Measurements from ENCODE around the gene RASD1. TPM values are rescaled to one million over a fixed set of nuclear protein-coding genes. Genes with fewer than 3 reads are reported as not detected.

RASD1 gene
- total RNA-seq, 1 donor from 2014 or later = 5.6 TPM

- DNase-seq (ENCODE audit: low spot score, unreplicated experiment) = no peak
- TF ChIP-seq CTCF (IDR thresholded peaks at IDR 0.05; ENCODE audit: unreplicated experiment) = no peak
- Mint-ChIP-seq H3K36me3 (ENCODE audit: insufficient read depth) (peaks cover 2% of the 10 kb centered on the region), H3K4me1 (ENCODE audit: low read depth) (peaks cover 28% of the 10 kb centered on the region), H3K4me3 (ENCODE audit: low read depth) (no peak overlapping the region), H3K27me3 (no peaks in the 10 kb centered on the region), H3K9me3 (ENCODE audit: low read depth) (no peaks in the 10 kb centered on the region), H3K27ac (no peak overlapping the region)
Measured at GRCh38 chr17:17541640-17542001, 45.4 kb upstream of the RASD1 start.

- Mint-ChIP-seq H3K4me1 (ENCODE audit: low read depth) (peaks cover 31% of the 10 kb centered on the region), H3K4me3 (ENCODE audit: low read depth) (no peak overlapping the region)
Measured at GRCh38 chr17:17540935-17541639, 44.9 kb upstream of the RASD1 start.

GRCh38 chr17:17540278-17540906 is 44.2 kb upstream of the RASD1 start:
- no peak for DNase-seq (ENCODE audit: low spot score, unreplicated experiment)
- Mint-ChIP-seq H3K27me3 (no peaks in the 10 kb centered on the region), H3K36me3 (ENCODE audit: insufficient read depth) (no peaks in the 10 kb centered on the region), H3K4me3 (ENCODE audit: low read depth) (no peak overlapping the region), H3K4me1 (ENCODE audit: low read depth) (peaks cover 33% of the 10 kb centered on the region), H3K27ac (no peak overlapping the region), H3K9me3 (ENCODE audit: low read depth) (no peaks in the 10 kb centered on the region)
- TF ChIP-seq CTCF (IDR thresholded peaks at IDR 0.05; ENCODE audit: unreplicated experiment) = no peak

More at GRCh38 chr17:17540935-17541639, 44.9 kb upstream of the RASD1 start:
- Mint-ChIP-seq H3K27me3 (no peaks in the 10 kb centered on the region), H3K36me3 (ENCODE audit: insufficient read depth) (peaks cover 2% of the 10 kb centered on the region), H3K9me3 (ENCODE audit: low read depth) (no peaks in the 10 kb centered on the region), H3K27ac (peak overlapping the region; percentile 43)
- TF ChIP-seq CTCF (IDR thresholded peaks at IDR 0.05; ENCODE audit: unreplicated experiment) = no peak
- no peak for DNase-seq (ENCODE audit: low spot score, unreplicated experiment)

GRCh38 chr17:17539591-17539990 is 43.4 kb upstream of the RASD1 start:
- Mint-ChIP-seq H3K9me3 (ENCODE audit: low read depth) (no peaks in the 10 kb centered on the region), H3K4me3 (ENCODE audit: low read depth) (no peak overlapping the region), H3K27ac (peak overlapping the region; percentile 89), H3K27me3 (no peaks in the 10 kb centered on the region), H3K4me1 (ENCODE audit: low read depth) (peaks cover 33% of the 10 kb centered on the region), H3K36me3 (ENCODE audit: insufficient read depth) (no peaks in the 10 kb centered on the region)
- no peak for DNase-seq (ENCODE audit: low spot score, unreplicated experiment)
- no peak for TF ChIP-seq CTCF (IDR thresholded peaks at IDR 0.05; ENCODE audit: unreplicated experiment)

GRCh38 chr17:17538417-17539391 is 42.5 kb upstream of the RASD1 start:
- H3K9me3 Mint-ChIP-seq (ENCODE audit: low read depth) = no peaks in the 10 kb centered on the region
- peaks cover 33% of the 10 kb centered on the region for H3K4me1 Mint-ChIP-seq (ENCODE audit: low read depth)
- no peak for DNase-seq (ENCODE audit: low spot score, unreplicated experiment)
- H3K27me3 Mint-ChIP-seq = no peaks in the 10 kb centered on the region
- TF ChIP-seq CTCF (IDR thresholded peaks at IDR 0.05; ENCODE audit: unreplicated experiment) = no peak
- H3K36me3 Mint-ChIP-seq (ENCODE audit: insufficient read depth) = peaks cover 4% of the 10 kb centered on the region
- no peak overlapping the region for H3K4me3 Mint-ChIP-seq (ENCODE audit: low read depth)
- peak overlapping the region; percentile 89 for H3K27ac Mint-ChIP-seq

Measured in progenitor cell of endocrine pancreas (in vitro differentiated cells).